Measurements from ENCODE around the gene ZBTB7C.
A peak's percentile ranks its signal among the peaks of the same experiment; 100 is the strongest.

Gene ZBTB7C

DNA sequence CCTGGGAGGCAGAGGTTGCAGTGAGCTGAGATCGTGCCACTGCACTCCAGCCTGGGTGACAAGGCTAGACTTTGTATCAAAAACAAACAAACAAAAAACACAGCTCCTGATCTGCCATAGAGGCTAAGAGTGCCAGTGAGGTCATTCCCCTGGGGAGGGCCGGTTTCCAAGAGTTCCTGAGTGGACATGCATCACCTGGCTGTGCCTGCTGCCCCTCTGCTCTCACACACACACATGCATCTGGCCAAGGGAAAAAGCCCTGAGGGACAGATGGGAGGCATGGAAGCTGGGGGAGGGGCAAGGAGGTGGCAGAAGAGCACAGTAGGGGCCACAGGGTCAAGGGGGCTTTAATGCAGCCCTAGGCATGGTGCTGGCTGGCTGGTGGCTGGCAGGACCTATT, 60.4 kb downstream of the ZBTB7C start:
- peak; percentile 16 for DNase-seq

DNA sequence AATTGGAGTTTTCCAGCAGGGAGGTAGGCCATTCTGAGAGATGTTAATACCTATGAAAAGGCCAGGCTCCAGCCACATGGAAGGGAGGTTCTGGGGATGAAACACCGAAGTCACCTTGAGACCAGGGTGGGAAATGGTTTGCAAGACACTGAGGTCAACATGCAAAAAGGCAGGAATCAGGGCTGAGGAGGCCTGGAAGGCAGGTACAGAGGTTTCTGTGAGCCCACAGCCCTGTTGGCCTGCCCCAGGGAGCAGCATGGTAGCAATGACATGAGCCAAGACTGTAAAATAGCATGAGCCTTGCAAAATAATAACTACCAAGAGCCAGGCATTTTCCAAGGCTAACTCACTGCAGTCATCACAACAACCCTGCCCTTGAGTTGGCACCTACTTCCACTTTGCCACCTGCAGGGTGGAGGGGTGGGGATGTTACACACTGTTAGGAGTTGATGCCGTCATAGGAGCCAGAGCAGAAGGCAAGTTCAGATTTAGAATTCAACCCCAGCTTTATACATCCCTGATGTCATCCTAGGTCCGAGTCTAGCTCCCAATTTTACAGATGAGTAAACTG, 61.3 kb downstream of the ZBTB7C start:
- no peak for DNase-seq

DNA sequence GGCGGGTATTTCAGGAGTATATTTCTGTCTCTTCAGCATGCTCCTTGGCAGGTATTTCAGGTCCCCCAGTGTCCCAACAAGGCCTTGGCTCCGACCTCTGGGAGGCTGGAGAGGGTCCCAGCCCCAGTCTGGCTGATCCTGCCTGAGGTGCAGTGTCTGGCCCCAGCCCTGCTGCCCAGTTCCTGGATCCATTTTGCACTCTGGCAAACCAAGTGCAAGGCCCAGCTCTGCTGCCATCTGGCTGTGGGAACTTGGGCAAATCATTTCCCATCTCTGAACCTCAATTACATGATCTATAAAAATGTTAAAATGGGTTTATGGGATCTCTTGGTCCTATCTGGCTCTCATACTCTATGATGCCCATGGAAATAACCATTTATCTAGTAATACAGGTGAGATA, 63.6 kb downstream of the ZBTB7C start:
- DNase-seq: no peak

DNA sequence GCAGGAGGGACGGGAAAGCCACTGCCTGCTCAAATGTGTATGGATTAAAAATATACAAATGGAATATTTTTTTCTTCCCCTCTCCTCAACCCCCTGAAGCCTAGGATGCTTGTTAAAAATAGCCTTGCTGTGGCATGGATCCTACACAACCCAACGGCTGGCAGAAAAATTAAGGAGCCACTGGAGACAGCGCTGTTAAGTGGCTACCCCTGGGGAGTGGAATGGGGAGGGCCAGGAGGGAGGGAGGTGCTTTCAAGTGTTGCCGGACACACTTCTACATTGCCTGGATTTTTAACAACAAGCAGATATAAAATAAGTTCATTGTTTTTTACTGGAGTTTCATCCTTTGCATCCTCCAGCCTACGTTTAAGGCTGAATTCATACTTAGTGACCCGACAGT, 66.6 kb downstream of the ZBTB7C start:
- peak; percentile 45 for DNase-seq

DNA sequence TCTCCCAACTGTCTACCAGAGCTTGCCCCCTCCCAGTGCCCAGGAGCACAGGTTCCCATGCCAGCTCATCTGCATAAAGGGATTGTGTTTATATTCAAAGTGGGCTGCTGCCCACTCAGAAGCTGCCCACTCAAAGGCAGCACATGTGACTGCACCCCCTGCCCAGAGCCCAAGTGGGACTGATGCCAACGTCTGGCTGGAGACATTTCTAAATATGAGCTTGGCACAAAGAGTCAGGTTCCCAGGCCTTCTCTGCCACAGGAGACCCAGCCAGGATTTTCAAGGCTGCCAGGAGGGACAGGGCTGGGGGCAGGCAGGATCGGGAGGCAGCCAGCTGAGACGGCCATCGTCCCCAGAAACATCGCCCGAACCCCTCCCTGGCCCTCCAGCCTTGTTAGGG, 67.1 kb downstream of the ZBTB7C start:
- DNase-seq: no peak

DNA sequence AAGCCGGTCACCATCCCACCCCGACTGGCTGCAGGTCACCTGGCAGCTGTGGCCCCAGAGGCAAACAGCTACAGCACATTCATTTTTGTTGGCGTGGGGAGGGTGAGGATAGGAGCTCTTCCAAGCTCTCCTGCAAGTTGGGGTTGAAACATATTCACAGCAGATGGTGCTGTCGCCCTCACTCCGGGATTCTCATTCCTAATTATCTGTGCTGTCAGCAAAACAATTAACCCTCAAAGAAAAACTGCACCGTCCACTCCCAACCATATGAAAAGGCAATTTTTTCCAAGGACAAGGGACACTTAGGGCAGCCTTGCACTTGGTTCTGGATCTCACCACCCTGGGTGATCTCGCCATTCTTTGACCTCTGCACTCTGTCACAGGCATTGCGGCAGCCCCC, 68.6 kb downstream of the ZBTB7C start:
- DNase-seq: peak; percentile 64

DNA sequence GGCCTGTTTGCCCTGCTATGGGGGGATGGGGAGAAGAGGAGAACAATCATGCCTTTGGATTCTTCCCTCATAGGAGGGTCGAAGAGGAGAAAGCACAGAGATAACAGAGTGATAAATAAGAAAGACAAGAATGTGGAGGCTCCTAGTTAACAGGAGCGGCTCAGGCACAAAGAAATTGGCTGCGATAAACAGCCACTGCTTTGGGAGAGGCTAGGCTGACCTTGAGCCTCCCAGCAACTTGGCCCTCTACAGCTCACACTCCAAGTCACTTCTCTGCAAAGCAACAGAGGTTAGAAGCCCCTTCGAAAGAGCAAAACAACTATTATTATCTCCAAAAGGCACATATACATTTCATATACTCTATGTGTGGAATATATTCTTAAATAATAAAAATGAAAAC, 69.5 kb downstream of the ZBTB7C start:
- DNase-seq: no peak

DNA sequence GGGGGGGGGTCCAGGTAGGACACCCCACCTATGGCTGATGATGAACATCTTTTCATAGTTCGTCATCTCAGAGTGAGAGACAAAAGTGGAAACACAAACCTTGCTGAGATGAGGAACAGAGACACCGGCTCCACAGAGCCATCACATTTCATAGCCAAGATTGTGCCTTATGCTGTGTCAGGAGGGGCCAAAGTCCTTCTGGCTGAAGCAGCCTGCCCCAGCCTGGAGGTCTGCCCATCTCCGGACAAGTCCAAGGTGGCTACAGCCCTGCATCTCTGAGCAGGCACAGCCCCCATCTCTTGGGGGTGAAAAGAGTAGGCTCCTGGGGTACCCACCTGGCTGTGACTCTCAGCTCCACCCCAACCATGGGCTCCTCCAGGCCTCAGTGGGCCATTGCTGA, 70.3 kb downstream of the ZBTB7C start:
- no peak for DNase-seq

DNA sequence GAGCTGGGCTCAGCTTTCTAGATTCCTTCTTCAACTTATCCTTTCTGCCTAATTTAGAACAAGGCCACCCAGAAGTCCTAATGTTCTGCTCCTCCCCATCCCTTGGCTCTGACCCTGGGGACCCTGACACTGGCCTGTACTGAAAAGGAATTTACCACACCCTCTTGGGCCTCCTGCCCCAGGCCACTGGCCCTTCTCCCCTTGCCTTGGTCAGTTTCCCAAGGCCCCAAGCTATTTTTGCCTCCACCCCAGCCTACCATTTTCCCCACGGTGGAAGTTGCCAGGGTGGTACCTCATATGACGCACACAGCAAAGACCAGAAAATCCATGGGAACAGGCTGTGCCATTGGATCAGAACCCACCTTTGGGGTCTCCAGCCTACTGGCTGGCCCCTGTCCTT, 72.1 kb downstream of the ZBTB7C start:
- no peak for DNase-seq

DNA sequence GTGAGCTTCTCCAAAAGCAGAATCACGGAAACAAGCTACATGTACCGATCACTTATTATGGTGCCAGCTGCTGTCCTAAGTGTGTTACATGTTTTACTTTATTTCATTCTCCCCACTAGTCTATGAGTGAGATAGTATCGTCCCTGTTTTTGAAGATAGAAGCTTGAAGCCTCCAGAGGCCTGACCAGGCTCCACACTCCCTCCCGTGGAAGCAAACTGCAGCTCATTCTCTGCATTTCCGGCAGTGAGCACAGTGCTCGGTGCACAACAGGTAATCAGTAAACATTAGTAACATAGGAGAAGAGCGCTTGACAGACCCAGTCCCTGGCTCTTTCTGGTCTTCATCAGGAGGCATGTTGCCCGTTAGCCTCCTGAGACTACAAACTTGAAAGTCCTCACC, 72.9 kb downstream of the ZBTB7C start:
- no peak for DNase-seq

DNA sequence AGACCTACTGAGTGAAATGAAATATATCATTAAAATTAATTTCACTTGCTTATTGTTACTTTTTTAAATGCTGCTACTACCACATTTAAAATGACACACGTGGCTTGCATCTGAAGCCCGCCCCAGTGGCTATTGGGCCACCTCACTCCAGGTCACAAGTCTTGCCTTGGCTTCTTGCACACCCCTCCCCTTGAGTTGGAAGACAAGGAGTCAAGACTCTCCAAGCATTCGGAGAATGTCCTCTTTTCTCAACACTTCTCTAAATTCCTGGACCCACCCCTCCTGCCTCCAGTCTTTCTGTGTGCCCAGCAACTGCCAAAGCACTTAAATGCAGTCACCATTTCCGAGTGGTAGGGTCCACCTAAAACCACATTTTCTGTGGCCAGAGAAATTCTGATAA, 73.4 kb downstream of the ZBTB7C start:
- DNase-seq: no peak

DNA sequence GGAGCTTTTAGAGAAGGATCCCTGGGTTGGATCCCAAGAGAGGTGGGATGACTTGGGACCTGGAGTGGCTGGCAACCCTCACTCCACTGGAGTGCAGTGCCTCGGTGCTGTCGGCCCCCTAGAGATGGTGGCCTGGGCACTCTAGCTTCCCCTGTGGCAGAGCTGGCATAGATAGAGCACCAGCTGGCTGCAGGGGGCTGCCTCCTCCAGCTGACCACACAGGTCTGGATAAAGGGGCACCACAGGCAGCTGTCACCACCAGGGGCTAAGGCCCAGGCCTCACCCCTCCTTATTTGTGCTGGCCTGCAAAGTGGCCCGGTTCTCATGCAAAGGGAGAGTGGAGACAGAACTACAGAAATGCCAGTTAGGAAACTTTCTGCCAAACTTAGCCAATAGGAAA, 74.3 kb downstream of the ZBTB7C start:
- DNase-seq: no peak

DNA sequence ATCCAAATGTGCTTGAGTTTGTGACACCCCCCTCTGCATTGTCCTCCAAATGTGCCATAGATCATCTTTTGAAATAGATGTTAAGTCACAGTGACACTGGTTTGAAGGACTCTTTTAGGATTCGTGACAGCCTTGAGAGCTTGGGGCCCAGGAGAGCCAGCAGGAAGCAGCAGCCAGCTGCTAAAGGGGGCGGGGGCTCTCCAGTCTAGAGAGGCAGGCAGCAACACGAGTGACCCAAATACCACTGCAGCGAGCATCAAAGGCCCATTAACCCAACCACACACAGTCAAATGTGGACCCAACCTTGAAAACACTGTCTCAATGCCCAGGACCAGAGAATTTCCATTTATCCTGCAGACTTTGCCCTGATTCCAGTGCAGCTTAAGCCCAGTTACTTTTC, 75.6 kb downstream of the ZBTB7C start:
- no peak for DNase-seq

DNA sequence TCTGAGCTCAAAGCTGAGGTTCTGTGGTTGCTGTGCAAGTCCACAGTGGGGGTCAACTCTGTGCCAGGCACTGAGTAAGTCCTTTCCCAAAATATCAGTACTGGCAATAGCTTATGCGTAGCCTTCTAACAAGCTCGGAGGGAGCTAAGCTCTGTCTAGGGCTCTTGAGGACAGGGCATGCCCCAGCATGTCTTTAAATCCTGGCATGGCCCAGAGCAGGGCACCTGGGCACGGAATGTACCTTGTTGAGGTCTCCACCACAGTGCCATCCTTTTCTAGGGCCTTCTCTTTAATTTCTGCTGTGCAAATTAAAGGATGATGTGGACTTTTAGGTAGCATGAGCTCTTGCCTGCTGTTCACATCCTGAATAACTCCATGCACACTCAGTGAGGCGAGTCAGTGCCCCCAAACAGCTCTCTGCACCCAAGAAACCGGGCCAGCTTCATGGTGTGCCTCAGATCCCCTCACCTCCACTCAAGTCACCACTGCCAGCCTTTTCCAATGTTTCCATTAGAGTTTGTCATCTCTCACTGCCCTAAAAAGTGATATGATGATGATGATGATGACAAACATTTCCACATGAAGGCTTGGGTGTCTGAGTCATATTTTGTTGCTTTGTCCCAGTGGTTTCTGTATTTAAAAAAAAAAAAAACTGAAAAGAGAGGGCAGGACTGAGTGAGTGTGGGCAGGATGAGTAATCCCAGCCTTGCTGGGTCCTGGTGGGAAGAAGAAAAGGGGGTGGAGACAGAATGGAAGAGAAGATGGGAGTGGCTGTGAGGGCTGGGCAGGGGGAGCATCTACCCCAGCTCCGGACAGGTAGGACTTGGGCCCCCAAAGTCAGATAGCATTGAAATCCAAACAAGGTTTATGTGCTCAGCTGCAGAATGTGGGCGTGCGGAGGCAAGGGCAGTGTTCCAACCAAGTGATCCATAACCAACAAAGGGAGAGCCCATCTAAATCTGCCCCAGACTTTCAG, 78.9 kb downstream of the ZBTB7C start:
- no peak for DNase-seq

DNA sequence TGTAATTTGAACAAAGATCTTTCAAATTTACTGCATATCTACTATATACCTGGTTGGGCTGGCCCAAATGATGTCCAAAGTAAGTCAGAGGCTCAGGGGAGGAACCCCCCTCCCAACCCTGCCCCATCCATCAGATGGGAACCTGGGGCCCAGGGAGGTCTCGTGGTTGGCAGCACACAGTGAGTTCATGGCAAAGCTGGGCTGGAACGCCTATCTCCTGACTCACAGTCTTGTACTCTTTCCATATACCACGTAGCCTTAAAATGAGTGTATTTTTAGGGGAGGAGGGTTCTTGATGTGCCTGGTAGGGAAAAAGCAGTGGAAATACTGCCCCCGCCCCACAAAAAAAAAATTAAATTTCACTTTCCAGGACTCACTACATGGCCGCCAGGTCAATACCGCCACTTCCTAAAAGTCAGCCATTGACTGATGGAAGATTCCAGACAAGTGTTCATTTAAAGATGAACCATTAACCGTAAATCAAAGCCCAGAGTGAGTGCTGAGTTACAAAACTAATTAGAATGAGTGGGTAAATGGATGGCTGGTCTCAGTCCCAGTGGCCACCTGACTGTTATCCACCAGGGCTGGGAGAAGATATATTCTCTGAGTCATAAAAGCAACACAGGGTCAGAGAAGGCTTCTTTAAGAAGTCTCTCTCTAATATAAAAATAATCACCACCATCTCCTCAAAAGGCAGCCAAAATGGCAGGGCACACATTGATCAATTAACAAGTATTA, 80.5 kb downstream of the ZBTB7C start:
- no peak for DNase-seq

DNA sequence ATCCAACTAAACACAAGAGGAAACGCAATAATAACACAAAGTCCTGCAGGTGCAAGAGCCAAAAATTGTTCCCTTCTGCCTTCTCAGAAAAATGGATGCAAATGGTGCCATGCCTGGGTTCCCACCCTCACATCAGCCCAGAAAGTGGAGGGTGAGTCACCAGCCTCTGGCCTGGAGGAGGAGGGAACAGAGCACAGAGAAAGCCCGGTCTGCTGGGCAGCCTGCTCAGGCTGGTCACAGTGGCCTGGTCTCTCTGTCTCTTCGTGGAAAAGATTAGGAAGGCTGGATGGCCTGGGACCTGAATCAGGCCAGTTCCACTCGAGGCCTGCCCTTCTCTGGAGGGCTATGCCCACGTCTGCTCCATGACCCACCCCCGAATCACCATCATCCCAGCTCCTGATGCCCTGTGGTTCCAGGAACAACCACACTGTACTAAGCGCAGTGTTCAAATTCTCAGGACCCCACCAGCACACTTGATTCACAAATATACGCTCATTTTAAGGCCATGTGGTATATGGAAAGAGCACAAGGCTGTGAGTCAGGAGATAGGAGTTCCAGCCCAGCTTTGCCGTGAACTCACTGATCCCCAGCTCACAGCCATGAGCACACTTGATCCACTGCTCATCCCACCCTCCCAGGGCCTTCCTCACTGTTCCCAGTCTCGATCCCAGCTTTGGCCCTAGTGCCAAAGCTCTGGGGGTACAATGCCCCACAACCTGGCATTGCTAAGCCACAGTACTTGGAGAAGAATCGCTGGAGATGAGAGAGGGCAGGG, 82.1 kb downstream of the ZBTB7C start:
- no peak for DNase-seq

DNA sequence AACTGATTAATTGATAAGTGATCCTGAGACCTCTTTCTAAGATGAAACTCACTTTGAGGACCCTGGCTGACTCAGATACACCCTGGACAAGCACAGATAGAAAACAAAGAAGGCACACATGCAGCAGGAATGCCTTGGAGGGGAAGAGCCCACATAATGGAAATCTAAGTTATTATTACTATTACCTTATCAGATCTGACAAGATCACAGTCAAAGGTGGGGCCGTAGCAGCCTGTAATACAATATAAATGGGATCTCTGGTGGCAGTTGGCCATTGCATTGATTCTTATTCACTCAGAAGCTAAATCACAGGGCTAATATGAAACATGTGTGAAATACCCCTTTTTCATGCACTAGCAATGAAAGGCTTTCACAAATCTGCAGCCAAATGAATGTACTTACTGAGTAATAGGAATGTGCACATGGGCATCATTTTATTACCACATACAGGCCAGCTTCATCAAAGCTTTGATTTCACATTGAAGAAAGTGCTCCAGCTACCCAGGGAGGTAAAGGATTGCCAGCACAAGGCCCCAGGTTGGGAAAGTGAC, 84.0 kb downstream of the ZBTB7C start:
- no peak for DNase-seq

DNA sequence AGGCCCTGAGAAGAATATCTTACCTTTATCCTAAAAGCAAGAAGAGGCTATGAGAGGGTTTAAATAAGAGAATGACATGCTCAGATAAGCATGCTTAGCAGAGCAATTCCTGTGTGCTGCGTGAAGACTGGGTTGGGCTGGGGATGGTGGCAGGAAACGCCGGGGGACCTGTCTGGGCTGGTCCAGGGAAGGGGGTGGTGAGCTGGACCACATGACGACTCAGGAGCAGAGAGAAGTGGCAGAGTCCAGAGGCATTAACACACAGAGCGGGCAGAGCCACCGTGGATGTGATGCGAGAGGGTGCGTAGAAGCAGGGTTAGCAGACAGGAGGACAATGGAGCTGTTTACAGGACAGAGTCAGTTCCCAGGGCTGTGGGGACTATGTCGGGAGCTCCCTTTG, 84.5 kb downstream of the ZBTB7C start:
- no peak for DNase-seq

DNA sequence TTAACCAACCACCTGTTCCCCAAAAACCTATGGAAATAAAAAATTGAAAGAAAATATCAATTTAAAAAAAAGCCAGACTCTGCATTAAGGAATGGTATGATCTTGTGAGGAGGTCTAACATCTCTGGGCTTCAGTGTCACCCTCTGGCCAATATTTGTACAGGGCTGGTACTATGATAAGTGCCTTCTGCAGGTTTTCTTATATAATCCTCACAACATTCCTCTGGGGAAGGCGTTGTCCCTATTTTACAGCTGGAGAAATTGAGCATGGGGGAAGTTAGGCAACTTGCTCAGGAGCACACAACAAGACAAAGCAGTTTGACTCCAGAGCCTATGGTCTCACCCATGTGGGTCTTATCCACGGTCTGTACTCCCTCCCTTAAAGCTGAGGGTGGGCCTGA, 86.0 kb downstream of the ZBTB7C start:
- DNase-seq: no peak

DNA sequence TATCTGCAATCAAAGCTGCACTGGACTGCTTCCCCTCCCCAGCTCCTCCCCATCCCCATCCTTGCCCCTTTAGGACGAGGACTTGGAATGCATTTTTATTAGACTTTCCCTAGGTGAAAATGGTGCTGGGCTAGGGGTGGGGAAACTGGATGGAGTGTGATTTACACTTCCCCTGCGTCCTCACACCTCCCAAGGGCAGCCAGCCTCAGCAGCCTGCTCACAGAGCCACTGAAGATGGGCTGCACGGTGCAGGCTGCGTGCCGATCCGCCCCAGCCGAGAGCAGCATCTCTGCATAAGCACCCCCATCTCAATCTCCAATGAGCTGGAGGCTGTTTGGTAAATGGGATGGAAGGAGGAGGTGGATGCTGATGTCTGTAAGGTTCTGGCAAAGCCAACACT, 87.6 kb downstream of the ZBTB7C start:
- no peak for DNase-seq

DNA sequence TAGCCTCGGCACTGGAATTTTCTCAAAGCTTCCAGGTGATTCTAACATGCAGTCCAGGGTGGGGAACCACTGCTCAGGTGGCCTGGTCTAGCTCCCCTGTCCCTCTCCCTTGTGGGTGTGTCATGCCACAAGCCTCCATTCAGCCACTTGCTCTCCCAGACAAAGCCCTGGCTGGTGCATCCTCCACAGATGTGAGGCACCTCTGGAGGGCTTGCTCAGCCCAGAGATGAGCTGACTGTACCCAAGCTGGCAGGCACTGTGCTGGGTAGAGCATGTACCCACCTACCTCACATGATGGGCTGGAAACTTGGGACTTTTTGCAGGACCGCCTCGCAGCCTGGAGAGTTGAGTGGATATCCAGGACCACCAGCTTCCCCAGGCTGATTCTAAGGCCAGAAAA, 88.1 kb downstream of the ZBTB7C start:
- DNase-seq: no peak

DNA sequence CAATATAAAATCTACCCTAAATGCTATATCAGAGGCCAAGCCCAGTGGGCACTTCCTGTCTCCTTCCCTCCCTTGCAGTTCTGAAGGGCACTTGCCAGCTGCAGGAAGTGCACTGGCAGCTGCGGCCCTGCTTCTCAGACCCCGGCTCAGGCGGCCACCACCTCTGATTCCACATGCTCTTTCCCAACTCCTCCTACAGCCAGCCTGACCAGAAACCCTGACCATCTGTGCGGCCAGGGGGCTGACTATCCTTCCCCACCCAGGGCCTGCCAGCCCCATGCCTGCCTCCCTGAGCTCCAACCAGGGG, 88.6 kb downstream of the ZBTB7C start:
- no peak for DNase-seq

All from NCI-H524 treated with DMSO at 0.1 percent for 48 hours (cell line).